ES-I3 (cell line): ENCODE data around the gene TCF7L1.

Experiments used
- H3K36me3 ChIP-seq: 2 replicates; pipeline ENCODE4 v1.6.1; 2013; ENCODE audit warnings: mild to moderate bottlenecking, low read length, control low read depth, moderate library complexity; ENCODE audit not compliant: insufficient read depth
- H3K4me1 ChIP-seq: 2 replicates; pipeline ENCODE4 v1.6.1; 2013; ENCODE audit warnings: mild to moderate bottlenecking, control low read depth, low read length; ENCODE audit not compliant: insufficient read depth
- H3K9ac ChIP-seq: 2 replicates; pipeline ENCODE4 v1.6.1; 2013; ENCODE audit warnings: low read depth, mild to moderate bottlenecking, low read length, moderate library complexity
- H3K9me3 ChIP-seq: 2 replicates; pipeline ENCODE4 v1.6.1; 2013; ENCODE audit warnings: mild to moderate bottlenecking, low read length, moderate library complexity; ENCODE audit not compliant: control insufficient read depth, insufficient read depth

TCF7L1 gene

GRCh38 chr2:85281553-85281952 is 148.4 kb downstream of the TCF7L1 start:
- Histone ChIP-seq H3K9me3 (no peaks in the 10 kb centered on the region), H3K4me1 (peaks cover 6% of the 10 kb centered on the region; the same call in 1 of the 2 replicates), H3K36me3 (no peaks in the 10 kb centered on the region), H3K9ac (no peak overlapping the region)

- no peaks in the 10 kb centered on the region for H3K36me3 ChIP-seq
- no peaks in the 10 kb centered on the region for H3K4me1 ChIP-seq
- no peaks in the 10 kb centered on the region for H3K9me3 ChIP-seq
- H3K9ac ChIP-seq: no peak overlapping the region
Observed at GRCh38 chr2:85282914-85283313, 149.7 kb downstream of the TCF7L1 start.

- Histone ChIP-seq H3K9me3 (no peaks in the 10 kb centered on the region), H3K4me1 (peaks cover 6% of the 10 kb centered on the region), H3K36me3 (no peaks in the 10 kb centered on the region), H3K9ac (no peak overlapping the region)
Observed at GRCh38 chr2:85283641-85284040, 150.4 kb downstream of the TCF7L1 start.

GRCh38 chr2:85286918-85287317 is 153.7 kb downstream of the TCF7L1 start:
- peaks cover 13% of the 10 kb centered on the region for H3K4me1 ChIP-seq
- H3K36me3 ChIP-seq: 0 out of 2 replicates have a peak, but pooled peaks cover 3% of the 10 kb centered on the region
- no peak overlapping the region for H3K9ac ChIP-seq
- H3K9me3 ChIP-seq: no peaks in the 10 kb centered on the region

- 0 out of 2 replicates have a peak, but pooled peaks cover 3% of the 10 kb centered on the region for H3K36me3 ChIP-seq
- no peaks in the 10 kb centered on the region for H3K9me3 ChIP-seq
- H3K4me1 ChIP-seq: peaks cover 13% of the 10 kb centered on the region
- H3K9ac ChIP-seq: no peak overlapping the region
Observed at GRCh38 chr2:85287721-85288120, 154.5 kb downstream of the TCF7L1 start.

- Histone ChIP-seq H3K4me1 (peaks cover 13% of the 10 kb centered on the region), H3K9me3 (no peaks in the 10 kb centered on the region), H3K9ac (no peak overlapping the region), H3K36me3 (0 out of 2 replicates have a peak, but pooled peaks cover 3% of the 10 kb centered on the region)
Observed at GRCh38 chr2:85288244-85288725, 155.1 kb downstream of the TCF7L1 start.

- H3K4me1 ChIP-seq: peaks cover 18% of the 10 kb centered on the region
Observed at GRCh38 chr2:85291425-85292023, 158.3 kb downstream of the TCF7L1 start.

GRCh38 chr2:85302121-85302520 is 168.9 kb downstream of the TCF7L1 start:
- H3K9me3 ChIP-seq: no peaks in the 10 kb centered on the region
- peaks cover 5% of the 10 kb centered on the region; the same call in 1 of the 2 replicates for H3K36me3 ChIP-seq
- H3K4me1 ChIP-seq: no peaks in the 10 kb centered on the region
- H3K9ac ChIP-seq: no peak overlapping the region

More at GRCh38 chr2:85291425-85292023, 158.3 kb downstream of the TCF7L1 start:
- Histone ChIP-seq H3K9me3 (no peaks in the 10 kb centered on the region), H3K9ac (no peak overlapping the region), H3K36me3 (0 out of 2 replicates have a peak, but pooled peaks cover 3% of the 10 kb centered on the region)

- no peaks in the 10 kb centered on the region for H3K9me3 ChIP-seq
- peaks cover 5% of the 10 kb centered on the region; the same call in 1 of the 2 replicates for H3K36me3 ChIP-seq
- H3K4me1 ChIP-seq: no peaks in the 10 kb centered on the region; the same call in 1 of the 2 replicates
- H3K9ac ChIP-seq: no peak overlapping the region
Observed at GRCh38 chr2:85303780-85304531, 170.8 kb downstream of the TCF7L1 start.

- Histone ChIP-seq H3K9me3 (no peaks in the 10 kb centered on the region), H3K9ac (no peak overlapping the region), H3K36me3 (peaks cover 5% of the 10 kb centered on the region; the same call in 1 of the 2 replicates), H3K4me1 (peaks cover 13% of the 10 kb centered on the region; the same call in 1 of the 2 replicates)
Observed at GRCh38 chr2:85307527-85307897, 174.3 kb downstream of the TCF7L1 start.

GRCh38 chr2:85308201-85308600 is 175.0 kb downstream of the TCF7L1 start:
- H3K4me1 ChIP-seq: peaks cover 13% of the 10 kb centered on the region; the same call in 1 of the 2 replicates
- no peak overlapping the region for H3K9ac ChIP-seq
- no peaks in the 10 kb centered on the region for H3K9me3 ChIP-seq
- peaks cover 5% of the 10 kb centered on the region; the same call in 1 of the 2 replicates for H3K36me3 ChIP-seq

- no peaks in the 10 kb centered on the region for H3K9me3 ChIP-seq
- H3K4me1 ChIP-seq: peaks cover 13% of the 10 kb centered on the region; the same call in 1 of the 2 replicates
- H3K9ac ChIP-seq: no peak overlapping the region
- peaks cover 5% of the 10 kb centered on the region; the same call in 1 of the 2 replicates for H3K36me3 ChIP-seq
Observed at GRCh38 chr2:85308896-85309555, 175.8 kb downstream of the TCF7L1 start.

GRCh38 chr2:85309699-85310321 is 176.6 kb downstream of the TCF7L1 start:
- no peaks in the 10 kb centered on the region for H3K9me3 ChIP-seq
- H3K9ac ChIP-seq: no peak overlapping the region
- peaks cover 13% of the 10 kb centered on the region; the same call in 1 of the 2 replicates for H3K4me1 ChIP-seq
- H3K36me3 ChIP-seq: 0 out of 2 replicates have a peak, but pooled peaks cover under 1% of the 10 kb centered on the region

- H3K9me3 ChIP-seq: no peaks in the 10 kb centered on the region
- peaks cover 13% of the 10 kb centered on the region; the same call in 1 of the 2 replicates for H3K4me1 ChIP-seq
- no peak overlapping the region for H3K9ac ChIP-seq
- no peaks in the 10 kb centered on the region for H3K36me3 ChIP-seq
Observed at GRCh38 chr2:85310330-85310729, 177.1 kb downstream of the TCF7L1 start.
